CD4-positive, alpha-beta T cell treated with Interleukin-12 subunit alpha and Interleukin-12 subunit beta, for 1 hour (primary cell): ENCODE data around the gene GDF15.
"Not testable (repeated sequence)": the region's sequence is repeated elsewhere in the genome, so short reads cannot be mapped to it uniquely, and the experiment has no call there.

ENCODE experiments used
- DNase-seq: peaks from one replicate; pipeline ENCODE4 v3.0.0-alpha.2; 2020

Gene GDF15, protein sequence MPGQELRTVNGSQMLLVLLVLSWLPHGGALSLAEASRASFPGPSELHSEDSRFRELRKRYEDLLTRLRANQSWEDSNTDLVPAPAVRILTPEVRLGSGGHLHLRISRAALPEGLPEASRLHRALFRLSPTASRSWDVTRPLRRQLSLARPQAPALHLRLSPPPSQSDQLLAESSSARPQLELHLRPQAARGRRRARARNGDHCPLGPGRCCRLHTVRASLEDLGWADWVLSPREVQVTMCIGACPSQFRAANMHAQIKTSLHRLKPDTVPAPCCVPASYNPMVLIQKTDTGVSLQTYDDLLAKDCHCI

DNA sequence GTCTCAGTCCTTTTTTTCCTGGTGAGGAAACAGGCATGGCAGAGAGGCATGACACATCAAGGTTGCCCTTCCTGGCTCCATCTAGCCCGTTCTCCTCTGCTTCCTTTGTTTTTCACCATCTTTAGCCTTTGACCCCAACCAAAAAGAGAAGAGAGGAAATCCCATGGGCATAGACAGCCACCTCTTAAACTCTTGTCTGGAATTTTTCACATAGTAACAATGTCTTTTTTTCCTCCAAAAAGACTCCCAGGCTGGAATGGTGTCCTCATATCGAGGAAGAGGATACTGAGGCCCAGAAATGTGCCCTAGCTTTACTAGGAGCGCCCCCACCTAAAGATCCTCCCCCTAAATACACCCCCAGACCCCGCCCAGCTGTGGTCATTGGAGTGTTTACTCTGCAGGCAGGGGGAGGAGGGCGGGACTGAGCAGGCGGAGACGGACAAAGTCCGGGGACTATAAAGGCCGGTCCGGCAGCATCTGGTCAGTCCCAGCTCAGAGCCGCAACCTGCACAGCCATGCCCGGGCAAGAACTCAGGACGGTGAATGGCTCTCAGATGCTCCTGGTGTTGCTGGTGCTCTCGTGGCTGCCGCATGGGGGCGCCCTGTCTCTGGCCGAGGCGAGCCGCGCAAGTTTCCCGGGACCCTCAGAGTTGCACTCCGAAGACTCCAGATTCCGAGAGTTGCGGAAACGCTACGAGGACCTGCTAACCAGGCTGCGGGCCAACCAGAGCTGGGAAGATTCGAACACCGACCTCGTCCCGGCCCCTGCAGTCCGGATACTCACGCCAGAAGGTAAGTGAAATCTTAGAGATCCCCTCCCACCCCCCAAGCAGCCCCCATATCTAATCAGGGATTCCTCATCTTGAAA lies at the start of gene GDF15:
Gene GDF15, plus strand, starts transcription at position 484 of the 868 bp plus-strand sequence. Its CDS starts 32 bp downstream, at position 516.
- no peak for DNase-seq

DNA sequence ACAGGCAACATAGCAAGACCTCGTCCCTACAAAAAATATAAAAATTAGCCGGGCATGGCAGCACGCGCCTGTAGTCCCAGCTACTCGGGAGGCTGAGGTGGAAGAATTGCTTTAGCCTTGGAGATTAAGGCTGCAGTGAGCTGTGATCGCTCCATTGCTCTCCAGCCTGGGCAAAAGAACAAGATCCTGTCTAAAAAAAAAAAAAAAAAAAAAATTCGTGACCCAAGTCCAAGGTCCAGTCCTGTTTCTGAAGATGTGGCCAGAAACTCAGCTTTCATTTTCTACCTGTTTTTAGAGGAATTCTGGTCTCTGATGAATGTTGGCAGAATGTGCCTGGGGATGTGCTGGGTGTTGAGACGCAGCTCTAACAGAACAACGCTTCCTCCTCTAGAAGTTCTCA lies 47.4 kb upstream of the GDF15 start:
- DNase-seq, result no peak

DNA sequence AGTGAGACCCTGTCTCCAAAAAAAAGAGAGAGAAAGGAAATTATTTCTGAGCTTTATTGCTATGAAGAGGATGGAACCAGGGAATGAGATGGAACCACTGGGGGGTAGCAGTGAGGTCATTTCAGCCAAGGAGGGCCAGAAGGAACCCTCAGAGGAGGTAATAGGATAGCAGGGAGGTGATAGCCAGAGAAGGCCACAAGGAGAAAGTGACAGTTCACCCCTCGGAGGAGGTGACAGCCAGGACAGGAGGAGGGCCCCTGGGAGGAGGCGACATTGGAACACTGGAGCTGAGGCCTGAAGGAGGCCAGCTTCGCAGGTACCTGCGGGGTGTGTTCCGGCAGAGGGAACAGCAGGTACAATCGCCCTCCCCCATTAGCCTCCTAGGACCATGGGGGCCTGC lies 46.2 kb upstream of the GDF15 start:
- no peak for DNase-seq

DNA sequence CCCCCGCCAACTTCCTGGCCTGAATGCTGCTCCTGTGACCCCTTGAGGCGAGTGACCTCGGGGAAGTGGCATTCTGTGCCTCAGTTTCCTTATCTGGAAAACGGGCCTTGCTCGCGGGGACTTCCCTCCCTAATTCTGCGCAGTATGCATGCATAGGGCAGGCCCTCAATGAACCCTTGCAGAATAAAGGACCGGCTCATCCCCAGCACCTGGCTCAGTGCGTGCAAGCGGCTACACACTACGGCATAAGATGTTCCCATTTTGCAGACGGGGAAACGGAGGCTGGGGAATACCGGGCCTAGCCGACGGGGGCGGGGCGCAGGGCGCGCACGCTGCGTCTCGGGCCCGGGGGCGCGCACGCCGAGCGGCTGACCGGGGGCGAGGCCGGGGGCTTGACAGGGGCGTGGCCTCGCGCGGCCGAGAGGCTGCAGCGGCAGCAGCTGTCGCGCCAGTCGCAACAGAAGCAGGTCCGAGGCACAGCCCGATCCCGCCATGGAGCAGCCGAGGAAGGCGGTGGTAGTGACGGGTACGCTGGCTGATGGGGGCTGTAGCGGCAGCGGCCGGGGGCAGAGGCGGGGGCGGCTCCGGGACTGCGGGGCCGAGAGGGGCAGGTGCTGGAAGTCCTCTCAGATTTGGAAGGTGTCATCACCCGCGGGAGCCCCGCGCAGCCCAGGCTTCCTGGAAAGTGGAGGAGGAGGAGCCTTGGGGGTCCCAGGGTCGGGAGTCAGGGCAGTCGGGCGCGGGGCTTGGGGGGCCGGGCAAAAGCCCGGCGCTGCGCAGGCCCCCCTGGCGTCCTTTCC lies 45.6 kb upstream of the GDF15 start, which contains the start of gene PGPEP1:
Gene PGPEP1, plus strand, starts transcription at position 409 of the 800 bp plus-strand sequence. Its CDS starts 84 bp downstream, at position 493.
- peak; percentile 68 for DNase-seq

DNA sequence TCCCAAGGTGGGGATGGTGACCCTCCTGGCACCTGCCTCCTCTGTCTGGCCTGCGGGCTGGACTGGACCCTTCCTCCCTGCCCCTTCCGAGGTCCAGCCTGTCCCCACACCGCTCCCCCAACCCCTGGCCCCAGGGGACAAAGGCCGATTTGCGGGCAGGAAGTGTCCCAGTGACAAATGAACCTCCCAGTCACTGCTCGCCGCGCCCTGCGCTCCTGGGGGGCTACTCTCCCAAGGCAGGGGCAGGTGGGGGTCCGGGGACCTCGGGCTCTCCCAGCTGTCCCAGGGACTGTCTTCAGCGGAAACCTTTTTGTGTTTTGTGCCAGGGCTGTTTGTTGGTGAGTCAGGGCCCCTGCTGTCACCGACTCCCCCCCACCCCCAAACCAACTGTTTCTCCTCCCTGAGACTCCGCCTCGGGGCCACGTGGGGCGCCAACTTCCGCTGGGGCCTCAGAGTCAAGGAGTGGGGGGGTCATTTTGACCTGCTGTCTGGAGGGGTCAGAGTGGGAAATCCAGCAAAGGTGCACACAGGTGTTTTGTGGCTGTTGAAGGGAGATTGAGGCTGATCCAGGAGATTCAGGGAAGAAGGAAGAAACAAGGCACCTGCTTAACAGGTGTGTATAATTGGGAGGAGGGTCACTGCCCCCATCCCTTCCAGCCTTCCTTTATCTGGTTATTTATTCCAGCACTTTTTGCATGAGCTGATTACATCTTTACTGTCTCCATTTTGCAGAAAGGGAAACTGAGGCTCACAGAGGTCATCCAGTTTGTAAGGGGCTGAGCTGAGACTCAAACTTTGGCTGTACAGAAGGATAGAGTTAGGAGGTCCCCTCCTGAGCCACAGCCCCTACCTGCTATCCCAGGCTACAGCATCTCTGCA lies 44.7 kb upstream of the GDF15 start:
- DNase-seq, result peak; percentile 67

DNA sequence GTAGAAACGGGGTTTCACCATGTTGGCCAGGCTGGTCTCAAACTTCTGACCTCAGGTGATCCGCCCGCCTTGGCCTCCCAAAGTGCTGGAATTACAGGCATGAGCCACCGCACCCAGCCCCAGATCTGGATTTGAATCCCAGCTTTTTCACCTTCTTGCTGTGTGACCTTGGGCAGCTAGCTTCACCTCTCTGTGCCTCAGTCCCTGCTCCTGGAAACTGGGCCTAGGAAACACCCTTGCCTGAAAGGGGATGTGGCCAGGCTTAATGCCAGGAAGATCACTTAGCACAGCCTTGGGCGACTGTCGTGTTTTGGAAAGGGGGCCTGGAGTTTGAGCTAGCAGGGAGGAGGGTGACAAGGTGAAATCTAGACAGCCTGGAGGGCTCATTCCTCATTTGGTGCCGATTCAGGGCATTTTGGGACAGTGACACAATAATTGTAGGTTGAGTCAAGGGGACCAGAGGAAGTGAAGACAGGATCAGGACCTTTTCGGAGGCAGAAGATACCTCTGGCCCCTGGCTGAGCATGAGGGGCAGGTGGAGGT lies 43.8 kb upstream of the GDF15 start:
- DNase-seq, result no peak

DNA sequence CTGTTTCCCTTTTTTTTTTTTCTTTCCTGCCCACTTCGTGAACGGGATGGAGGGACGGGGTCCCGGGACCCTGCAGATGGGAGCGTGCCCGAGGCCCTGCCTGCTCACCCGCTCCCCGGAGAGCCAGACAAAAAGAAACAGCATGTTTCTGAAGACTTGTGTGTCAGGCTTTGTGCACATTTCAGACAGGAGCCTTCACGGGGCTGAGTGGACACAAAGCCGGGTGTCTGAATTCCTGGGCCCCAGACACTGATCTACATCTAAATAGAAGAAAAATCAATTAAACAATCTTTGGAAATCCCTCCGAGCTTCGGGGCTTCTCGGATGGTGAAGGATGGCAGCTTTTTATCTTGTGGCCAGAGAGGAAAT lies 41.4 kb upstream of the GDF15 start:
- DNase-seq, result no peak

DNA sequence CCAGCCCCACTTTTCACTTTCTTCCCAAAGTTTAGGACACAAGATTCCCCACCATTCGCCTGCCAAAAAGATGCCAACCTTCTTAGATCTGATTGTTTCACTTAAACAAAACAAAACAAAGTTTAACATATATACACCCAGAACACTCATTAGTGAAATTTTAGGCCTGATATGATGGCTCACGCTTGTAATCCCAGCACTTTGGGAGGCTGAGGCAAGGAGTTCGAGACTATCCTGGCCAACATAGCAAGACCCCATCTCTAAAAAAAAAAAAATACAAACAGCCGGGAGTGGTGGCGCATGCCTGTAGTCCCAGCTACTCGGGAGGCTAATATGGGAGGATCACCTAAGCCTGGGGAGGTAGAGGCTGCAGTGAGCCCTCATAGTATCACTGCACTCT lies 40.7 kb upstream of the GDF15 start:
- no peak for DNase-seq

DNA sequence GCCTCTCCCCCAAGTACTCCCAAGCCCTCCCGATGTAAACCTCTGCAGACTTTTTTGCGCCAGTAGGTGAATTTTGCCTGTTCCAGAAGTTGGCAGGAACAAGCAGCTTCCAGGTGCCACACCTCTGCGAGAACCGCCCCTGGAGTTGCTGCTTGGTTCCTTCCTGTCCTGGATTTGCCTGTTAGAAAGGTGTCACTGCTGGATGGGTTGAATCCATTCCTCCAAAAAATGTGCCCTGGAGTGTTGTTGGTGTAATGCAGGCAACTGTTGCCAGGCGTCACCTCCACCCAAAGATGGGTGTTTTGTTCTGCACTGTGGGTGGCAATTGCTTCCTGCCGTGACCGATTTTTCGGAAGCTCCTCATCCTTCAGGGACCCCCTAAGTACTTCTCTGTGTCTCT lies 39.9 kb upstream of the GDF15 start:
- no peak for DNase-seq

DNA sequence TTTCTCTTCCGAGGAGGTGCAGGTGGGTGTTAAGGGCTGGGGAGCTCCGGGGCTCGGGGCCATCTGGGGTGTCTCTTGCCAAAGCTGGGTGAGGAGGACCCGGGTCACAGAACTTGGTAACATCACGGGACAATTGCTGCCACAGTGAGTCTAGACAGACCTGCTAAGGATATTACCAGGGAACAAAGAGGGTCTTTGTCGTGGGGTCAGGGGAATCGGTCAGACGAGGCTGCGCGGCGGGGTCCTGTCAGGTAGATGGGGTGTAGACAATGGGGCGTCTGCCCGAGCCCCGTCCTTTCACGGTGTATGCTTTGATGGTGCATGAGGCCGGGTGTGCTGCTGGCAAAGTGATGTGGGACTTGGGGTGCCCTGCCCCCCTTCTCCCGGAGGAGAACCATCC lies 37.8 kb upstream of the GDF15 start:
- DNase-seq, result no peak

DNA sequence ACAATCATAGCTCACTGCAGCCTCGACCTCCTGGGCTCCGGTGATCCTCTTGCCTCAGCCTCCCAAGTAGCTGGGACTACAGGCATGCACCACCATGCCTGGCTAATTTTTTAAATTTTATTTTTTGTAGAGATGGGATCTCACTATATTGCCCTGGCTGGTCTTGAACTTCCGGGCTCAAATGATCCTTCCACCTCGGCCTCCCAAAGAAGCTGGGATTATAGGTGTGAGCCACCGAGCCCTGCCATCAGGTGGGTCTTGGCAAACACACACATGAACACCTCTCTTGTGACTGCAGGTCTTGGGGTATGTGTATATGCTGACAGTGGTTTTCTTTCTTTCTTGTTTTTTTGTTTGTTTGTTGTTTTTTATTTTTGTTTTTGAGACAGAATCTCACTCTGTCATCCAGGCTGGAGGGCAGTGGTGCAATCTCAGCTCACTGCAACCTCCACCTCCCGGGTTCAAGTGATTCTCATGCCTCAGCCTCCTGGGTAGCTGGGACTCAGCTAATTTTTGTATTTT lies 37.1 kb upstream of the GDF15 start:
- DNase-seq, result not testable (repeated sequence)

DNA sequence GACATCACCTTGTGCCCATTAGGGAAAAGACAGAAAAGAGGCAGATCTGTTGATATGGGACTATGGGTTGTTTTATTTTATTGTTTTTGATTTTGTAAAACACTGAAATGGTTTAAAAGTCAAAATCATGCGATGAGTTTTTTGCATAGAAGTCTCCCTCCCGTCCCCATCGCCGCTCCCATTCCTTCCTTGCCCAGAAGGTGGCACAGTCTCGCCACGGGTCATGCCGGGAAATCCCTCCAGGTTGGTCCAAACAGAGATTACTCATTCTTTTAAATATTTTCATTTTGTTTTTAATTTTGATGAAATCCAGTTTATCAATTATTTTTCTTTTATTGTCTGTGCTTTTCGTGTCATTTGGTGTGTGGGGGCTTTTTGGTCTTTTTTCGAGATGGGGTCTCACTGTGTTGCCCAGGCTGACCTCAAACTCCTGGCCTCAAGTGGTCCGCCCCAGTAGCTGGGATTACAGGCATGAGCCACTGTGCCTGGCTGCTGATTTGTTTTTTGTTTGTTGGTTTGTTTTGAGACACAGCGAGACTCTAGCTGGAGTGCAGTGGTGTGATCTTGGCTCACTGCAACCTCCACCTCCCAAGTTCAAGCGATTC lies 36.3 kb upstream of the GDF15 start:
- peak; percentile 20 for DNase-seq

DNA sequence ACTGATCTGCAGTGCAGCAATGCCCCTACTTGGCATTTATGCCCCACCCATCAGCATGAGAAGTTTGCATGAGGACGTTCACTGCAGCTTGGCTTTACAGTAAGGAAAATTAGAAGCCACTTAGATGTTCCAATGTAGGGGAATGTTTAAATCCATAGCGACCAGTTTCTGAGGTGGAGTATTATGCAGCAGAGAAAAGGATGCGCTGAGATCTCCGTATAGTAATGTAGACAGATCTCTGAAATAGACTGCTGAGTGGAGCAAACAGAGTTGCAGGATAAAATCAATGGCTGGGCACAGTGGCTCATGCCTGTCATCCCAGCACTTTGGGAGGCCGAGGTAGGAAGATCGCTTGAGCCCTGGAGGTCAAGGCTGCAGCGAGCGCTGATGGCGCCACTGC lies 35.5 kb upstream of the GDF15 start:
- no peak for DNase-seq

DNA sequence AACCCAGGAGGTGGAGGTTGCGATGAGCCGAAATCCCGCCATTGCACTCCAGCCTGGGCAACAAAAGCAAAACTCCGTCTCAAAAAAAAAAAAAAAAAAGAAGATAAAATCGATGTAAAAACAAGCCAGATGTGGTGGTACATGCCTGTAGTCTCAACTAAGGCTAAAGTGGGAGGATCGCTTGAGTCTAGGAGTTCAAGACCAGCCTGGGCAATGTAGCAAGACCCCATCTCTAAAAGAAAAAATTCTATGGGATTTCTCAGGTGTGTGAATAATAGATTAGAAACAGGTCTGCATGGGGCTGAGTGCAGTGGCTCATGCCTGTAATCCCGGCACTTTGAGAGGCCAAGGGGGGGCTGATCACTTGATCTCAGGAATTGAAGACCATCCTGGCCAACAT lies 34.4 kb upstream of the GDF15 start:
- no peak for DNase-seq

DNA sequence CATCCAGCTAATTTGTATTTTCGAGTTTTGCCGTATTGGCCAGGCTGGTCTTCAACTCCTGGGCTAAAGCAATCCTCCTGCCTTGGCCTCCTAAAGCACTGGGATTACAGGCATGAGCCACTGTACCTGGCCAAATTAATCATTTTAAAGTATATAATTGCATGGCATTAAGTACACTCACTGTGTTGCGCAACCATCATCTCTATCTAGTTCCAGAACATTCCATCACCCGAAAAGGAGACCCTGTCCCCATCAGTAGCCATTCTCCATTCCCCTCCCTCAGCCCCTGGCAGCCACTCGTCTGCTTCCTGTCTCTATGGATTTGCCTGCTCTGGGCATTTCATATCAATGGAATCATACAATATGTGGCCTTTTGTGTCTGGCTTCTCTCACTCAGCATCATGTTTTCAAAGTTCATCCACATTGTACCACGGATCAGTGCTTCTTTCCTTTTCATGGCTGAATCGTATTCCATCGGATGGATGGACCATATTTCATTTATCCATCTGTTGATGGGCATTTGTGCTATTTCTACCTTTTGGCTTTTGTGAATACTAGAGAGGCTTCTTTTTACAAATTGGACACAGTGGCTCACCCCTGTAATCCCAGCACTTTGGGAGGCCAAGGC lies 32.5 kb upstream of the GDF15 start:
- no peak for DNase-seq

DNA sequence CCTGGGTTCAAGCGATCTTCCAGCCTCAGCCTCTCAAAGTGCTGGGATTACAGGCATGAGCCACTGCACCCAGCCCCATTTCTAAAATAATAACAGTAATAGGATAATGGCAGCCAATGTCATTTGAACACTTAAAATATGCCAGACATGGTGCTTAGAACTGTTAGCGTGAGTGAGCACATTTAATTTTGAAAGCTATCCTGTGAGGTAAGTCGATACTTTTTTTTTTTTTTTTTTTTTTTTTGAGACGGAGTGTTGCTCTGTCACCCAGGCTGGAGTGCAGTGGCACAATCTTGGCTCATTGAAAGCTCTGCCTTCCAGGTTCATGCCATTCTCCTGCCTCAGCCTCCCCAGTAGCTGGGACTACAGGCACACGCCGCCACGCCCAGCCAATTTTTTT lies 31.2 kb upstream of the GDF15 start:
- DNase-seq, result not testable (repeated sequence)

DNA sequence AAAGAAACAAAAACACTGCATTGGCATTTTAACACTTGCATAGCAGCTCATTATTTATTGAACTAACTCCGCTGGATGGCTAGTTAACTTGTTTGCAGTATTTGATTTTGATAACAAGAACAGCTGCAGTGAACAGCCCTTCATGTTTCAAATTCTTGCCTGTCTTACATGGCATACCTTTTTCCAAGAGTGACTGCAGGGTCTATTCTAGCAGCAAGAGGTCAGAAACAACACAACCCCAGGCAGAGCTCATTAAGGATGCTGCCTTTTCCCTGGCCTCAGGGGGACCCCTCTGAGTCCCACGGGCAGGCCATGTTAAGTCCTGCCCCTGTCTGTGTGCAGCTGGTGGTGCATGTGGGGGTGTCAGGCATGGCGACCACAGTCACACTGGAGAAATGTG lies 28.9 kb upstream of the GDF15 start:
- DNase-seq, result no peak

DNA sequence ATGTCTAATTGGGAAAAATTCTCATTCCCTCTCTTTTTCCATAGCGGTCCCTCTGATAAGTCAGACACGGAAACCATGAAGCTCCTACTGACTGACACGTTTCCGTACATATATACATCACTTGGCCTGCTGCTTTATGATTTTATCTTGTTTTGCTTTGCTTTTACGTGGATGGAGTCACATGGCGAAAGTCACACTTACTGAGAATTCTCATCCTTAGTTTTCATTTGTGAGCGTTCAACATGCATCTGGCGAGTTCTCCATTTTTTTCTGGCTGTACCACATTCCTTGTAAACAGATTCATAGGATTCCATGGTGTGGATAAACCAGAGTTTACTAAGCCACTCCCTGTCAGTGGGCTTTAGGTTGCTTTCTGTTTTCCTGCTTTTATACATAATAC lies 24.3 kb upstream of the GDF15 start:
- no peak for DNase-seq

DNA sequence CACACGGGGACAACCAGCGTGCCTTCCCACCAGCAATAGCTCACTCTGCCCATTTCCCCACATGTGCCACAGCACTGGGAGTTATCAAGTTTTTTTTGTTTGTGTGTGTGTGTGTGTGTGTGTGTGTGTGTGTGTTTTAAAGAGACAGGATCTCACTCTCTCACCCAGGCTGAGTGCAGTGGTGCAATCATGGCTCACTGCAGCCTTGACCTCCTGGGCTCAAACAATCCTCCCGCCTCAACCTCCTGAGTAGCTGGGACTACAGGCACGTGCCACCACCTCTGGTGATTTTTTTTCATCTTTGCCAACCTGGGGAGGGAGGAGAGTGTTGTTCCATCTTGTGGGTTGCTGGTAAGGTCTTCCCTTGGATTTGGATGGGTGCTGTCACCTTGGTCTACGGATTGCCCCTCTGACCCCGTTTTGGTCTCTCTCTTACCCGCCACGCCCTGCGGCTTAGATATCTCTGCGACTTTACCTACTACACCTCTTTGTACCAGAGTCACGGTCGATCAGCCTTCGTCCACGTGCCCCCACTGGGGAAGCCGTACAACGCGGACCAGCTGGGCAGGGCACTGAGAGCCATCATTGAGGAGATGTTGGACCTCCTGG lies 22.9 kb upstream of the GDF15 start:
- DNase-seq, result no peak

DNA sequence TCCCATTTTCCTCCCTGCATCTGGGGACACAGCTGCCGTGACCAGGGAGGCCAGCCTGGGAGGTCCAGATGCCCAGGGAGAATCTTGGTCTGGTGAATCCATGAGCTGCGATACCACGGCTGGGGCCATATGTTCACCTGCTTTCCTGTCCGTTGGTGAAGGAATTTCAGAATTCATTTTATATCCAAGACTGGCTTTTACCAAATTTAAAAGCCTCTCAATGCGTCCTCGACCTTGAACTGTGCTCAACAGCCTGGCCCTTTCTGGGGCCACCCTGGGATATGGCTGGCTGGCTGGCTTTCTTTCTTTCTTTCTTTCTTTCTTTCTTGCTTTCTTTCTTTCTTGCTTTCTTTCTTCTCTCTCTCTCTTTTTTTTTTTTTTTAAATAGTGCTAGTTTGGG lies 22.2 kb upstream of the GDF15 start:
- DNase-seq, result no peak
